Keratinocyte (primary cell): ENCODE data around the gene ABHD5.

Experiments
- EZH2 ChIP-seq: IDR thresholded peaks from one replicate; pipeline ENCODE4 v1.6.1; 2012; ENCODE audit warnings: inconsistent platforms, mild to moderate bottlenecking, low read length, moderate library complexity
- TF ChIP-seq, protein P1 (sequence below), 3 experiments: IDR thresholded peaks in 1 of 3; conservative IDR thresholded peaks in 1 of 3; optimal IDR thresholded peaks in 1 of 3; 2 replicates in 2 of 3; 3 replicates in 1 of 3; pipeline versions ENCODE3 to v1.5.1; 2011; ENCODE audit warnings: low read length in 3 of 3, mild to moderate bottlenecking in 3 of 3, moderate library complexity in 2 of 3, control low read depth in 1 of 3, inconsistent platforms in 1 of 3; ENCODE audit not compliant: insufficient read depth in 2 of 3; ENCODE audit errors: extremely low read depth in 1 of 3

- TF ChIP-seq, protein P1, sequence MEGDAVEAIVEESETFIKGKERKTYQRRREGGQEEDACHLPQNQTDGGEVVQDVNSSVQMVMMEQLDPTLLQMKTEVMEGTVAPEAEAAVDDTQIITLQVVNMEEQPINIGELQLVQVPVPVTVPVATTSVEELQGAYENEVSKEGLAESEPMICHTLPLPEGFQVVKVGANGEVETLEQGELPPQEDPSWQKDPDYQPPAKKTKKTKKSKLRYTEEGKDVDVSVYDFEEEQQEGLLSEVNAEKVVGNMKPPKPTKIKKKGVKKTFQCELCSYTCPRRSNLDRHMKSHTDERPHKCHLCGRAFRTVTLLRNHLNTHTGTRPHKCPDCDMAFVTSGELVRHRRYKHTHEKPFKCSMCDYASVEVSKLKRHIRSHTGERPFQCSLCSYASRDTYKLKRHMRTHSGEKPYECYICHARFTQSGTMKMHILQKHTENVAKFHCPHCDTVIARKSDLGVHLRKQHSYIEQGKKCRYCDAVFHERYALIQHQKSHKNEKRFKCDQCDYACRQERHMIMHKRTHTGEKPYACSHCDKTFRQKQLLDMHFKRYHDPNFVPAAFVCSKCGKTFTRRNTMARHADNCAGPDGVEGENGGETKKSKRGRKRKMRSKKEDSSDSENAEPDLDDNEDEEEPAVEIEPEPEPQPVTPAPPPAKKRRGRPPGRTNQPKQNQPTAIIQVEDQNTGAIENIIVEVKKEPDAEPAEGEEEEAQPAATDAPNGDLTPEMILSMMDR (optimal IDR thresholded peaks at IDR 0.05 in 1 of 3, IDR thresholded peaks at IDR 0.05 in 1 of 3, conservative IDR thresholded peaks at IDR 0.05 in 1 of 3; ENCODE audit: extremely low read depth in 1 of 3, insufficient read depth in 2 of 3, low read length in 3 of 3): no peak
- TF ChIP-seq EZH2: no peak
Observed at GRCh38 chr3:43670635-43671522, 19.9 kb upstream of the ABHD5 start.
